ENCODE results near the gene PLA2G2A. TPM values are rescaled to one million over a fixed set of nuclear protein-coding genes. Genes with fewer than 3 reads are reported as not detected.

PLA2G2A gene
- total RNA-seq, 1 experiment from 2014 or later = 7.1 TPM

DNA sequence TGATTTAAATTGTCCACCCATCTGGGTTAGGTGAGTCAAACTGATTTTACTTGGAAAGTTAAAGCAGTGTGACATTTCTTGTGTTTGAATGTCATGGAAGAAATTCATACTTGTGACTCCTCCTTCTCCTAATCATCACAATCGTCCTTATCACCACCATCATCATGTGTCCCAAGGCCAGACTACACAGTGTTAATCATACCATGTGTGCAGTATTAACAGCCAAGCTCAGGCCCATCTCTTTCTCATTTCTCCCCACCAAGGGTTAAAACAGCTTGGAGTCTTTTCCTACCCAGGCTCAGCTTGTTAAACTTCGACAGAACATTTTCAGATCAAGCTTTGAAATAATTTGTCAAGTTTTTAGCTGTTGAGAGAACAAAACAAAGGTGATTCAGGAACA lies 33.5 kb downstream of the PLA2G2A start:
- H3K27me3 Mint-ChIP-seq (ENCODE audit: low read depth) = peaks cover 5% of the 10 kb centered on the region; the same call in 1 of the 2 replicates
- H3K4me1 Mint-ChIP-seq = peaks cover 8 to 11% of the 10 kb centered on the region in 2 experiments
- Histone ChIP-seq H3K18ac (ENCODE audit: insufficient read length, low read depth, low read length) (no peak overlapping the region), H4K5ac (ENCODE audit: insufficient read length, low read depth, low read length) (no peak overlapping the region), H3K4me2 (ENCODE audit: insufficient read depth, insufficient read length, low read length) (no peak overlapping the region), H3K56ac (ENCODE audit: insufficient read length, low read depth, low read length) (no peak overlapping the region), H3K23ac (ENCODE audit: insufficient read length, low read depth, low read length) (no peak overlapping the region), H4K91ac (ENCODE audit: insufficient read length, low read depth, low read length) (no peak overlapping the region), H3K4ac (ENCODE audit: low read depth, low read length) (no peak overlapping the region), H3K4me1 (ENCODE audit: insufficient read depth, low read length) (peaks cover 4% of the 10 kb centered on the region; the same call in 1 of the 2 replicates), H2BK15ac (ENCODE audit: low read depth, low read length) (no peak overlapping the region), H3T11ph (ENCODE audit: low read length) (no peak overlapping the region), H2BK12ac (ENCODE audit: insufficient read length, low read depth, low read length) (no peak overlapping the region), H3K79me2 (ENCODE audit: insufficient read depth, low read length) (no peaks in the 10 kb centered on the region), H3K79me1 (ENCODE audit: insufficient read depth, low read depth, low read length, poor library complexity, severe bottlenecking) (no peaks in the 10 kb centered on the region), H3K14ac (ENCODE audit: insufficient read depth, low read length) (no peak overlapping the region), H3K23me2 (ENCODE audit: insufficient read length, low read depth, low read length, poor library complexity, severe bottlenecking) (no peaks in the 10 kb centered on the region), H4K8ac (replicated peaks; ENCODE audit: insufficient read length, low read depth, low read length) (no peak overlapping the region), H2BK120ac (ENCODE audit: low read depth, low read length, poor library complexity, severe bottlenecking) (no peak overlapping the region), H2BK5ac (ENCODE audit: insufficient read length, low read length) (no peak overlapping the region), H4K20me1 (ENCODE audit: control insufficient read depth, insufficient read depth, insufficient read length) (no peaks in the 10 kb centered on the region), H2AK5ac (ENCODE audit: insufficient read length, low read length) (no peak overlapping the region), H2AFZ (ENCODE audit: low read length) (no peak overlapping the region), H2BK20ac (ENCODE audit: low read depth, low read length, poor library complexity, severe bottlenecking) (no peak overlapping the region), H3K27ac (ENCODE audit: insufficient read length, low read depth, low read length) (no peak overlapping the region), H3K27me3 (ENCODE audit: insufficient read depth, low read length) (peaks cover 3% of the 10 kb centered on the region; the same call in 1 of the 2 replicates), H3K9ac (ENCODE audit: extremely low read depth, insufficient read length, low read length) (no peak overlapping the region), H3K9me3 (ENCODE audit: control insufficient read depth, low read depth, low read length) (no peaks in the 10 kb centered on the region)
- H3K27ac Mint-ChIP-seq = no peak overlapping the region
- TF ChIP-seq, protein P1, sequence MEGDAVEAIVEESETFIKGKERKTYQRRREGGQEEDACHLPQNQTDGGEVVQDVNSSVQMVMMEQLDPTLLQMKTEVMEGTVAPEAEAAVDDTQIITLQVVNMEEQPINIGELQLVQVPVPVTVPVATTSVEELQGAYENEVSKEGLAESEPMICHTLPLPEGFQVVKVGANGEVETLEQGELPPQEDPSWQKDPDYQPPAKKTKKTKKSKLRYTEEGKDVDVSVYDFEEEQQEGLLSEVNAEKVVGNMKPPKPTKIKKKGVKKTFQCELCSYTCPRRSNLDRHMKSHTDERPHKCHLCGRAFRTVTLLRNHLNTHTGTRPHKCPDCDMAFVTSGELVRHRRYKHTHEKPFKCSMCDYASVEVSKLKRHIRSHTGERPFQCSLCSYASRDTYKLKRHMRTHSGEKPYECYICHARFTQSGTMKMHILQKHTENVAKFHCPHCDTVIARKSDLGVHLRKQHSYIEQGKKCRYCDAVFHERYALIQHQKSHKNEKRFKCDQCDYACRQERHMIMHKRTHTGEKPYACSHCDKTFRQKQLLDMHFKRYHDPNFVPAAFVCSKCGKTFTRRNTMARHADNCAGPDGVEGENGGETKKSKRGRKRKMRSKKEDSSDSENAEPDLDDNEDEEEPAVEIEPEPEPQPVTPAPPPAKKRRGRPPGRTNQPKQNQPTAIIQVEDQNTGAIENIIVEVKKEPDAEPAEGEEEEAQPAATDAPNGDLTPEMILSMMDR (conservative IDR thresholded peaks at IDR 0.05) = no peak
- peaks cover 0 to 2% of the 10 kb centered on the region in 2 experiments; a peak in 1 of 5 replicates for H3K9me3 Mint-ChIP-seq
- no peak overlapping the region for H3K4me3 Mint-ChIP-seq
- DNase-seq = no peak
- H3K36me3 Mint-ChIP-seq (ENCODE audit: insufficient read depth in 1 of 3, low read depth in 3 of 3) = no peaks in the 10 kb centered on the region; a peak in 1 of 7 replicates
- no CpG with 5 or more reads among the region's 2 CpGs for WGBS (ENCODE audit: extremely low coverage, insufficient read length, low lambda C conversion rate)

Measured in H9 (cell line).